HCT116 (cell line): ENCODE results near the gene NEDD4L. TPM values are rescaled to one million over a fixed set of nuclear protein-coding genes. Genes with fewer than 3 reads are reported as not detected.

Source experiments
- ATAC-seq: fragments of 200-7000 bp; cut with Tn5 transposase; 2 replicates; pipeline ENCODE4 v1.9.1; 2020; ENCODE audit warnings: mild to moderate bottlenecking, moderate library complexity
- BruUV-seq: library from RNA; stranded (reverse); fragments of 400-500 nt; replicated peaks from 2 replicates; lab custom pipeline; 2021; lab: Mats Ljungman, UMichigan
- CTCF ChIA-PET: fragments of 300-600 bp; sonication (Branson Sonifier 250); formaldehyde crosslinking; loops from one replicate; lab custom pipeline; 2021; ENCODE audit warnings: antibody characterized with exemption; lab: Charles Lee
- POLR2A ChIA-PET: fragments of 300-600, 350-600 bp; sonication (Branson Sonifier 250); formaldehyde crosslinking; loops from one replicate; lab custom pipeline; 2021; ENCODE audit warnings: antibody characterized with exemption; lab: Charles Lee
- RAD21 ChIA-PET, 2 experiments: fragments of 300-600 bp; sonication (Branson Sonifier 250); formaldehyde crosslinking; loops; one replicate each; lab custom pipeline; 2023; ENCODE audit warnings: low total read pairs in 2 of 2; ENCODE audit not compliant: uncharacterized antibody in 2 of 2, unreplicated experiment in 2 of 2, low non-redundant PET in 1 of 2; lab: Charles Lee
- DNase-seq: peaks from one replicate; pipeline ENCODE4 v3.0.0-alpha.2; 2010; ENCODE audit warnings: low read depth, low spot score
- H2AFZ ChIP-seq: fragments of 200-600 bp; shearing (Covaris generic), sonication (generic); 2 replicates; pipeline ENCODE4 v1.6.1; 2017; ENCODE audit warnings: low read depth, mixed run types, mixed read lengths, antibody characterized with exemption, low read length; ENCODE audit not compliant: poor library complexity, severe bottlenecking
- H3K27ac ChIP-seq: 2 replicates; pipeline ENCODE4 v1.5.1; 2012; ENCODE audit warnings: low read depth, low read length
- H3K27me3 ChIP-seq: fragments of 200-600 bp; sonication (generic); 2 replicates; pipeline ENCODE4 v1.6.1; 2016; ENCODE audit warnings: mixed run types, low read length, mixed read lengths; ENCODE audit not compliant: insufficient read depth
- H3K36me3 ChIP-seq, 2 experiments: fragments of 200-500 bp in 1 of 2; fragments of 200-600 bp in 1 of 2; sonication (Bioruptor generic) in 1 of 2; sonication (generic) in 1 of 2; 2 replicates each; pipeline versions ENCODE4 v1.5.1 to v1.6.1; 2014 to 2016; ENCODE audit warnings: low read length in 2 of 2, inconsistent platforms in 1 of 2, mixed read lengths in 1 of 2, mixed run types in 1 of 2; ENCODE audit not compliant: insufficient read depth in 2 of 2, control insufficient read depth in 1 of 2
- H3K4me1 ChIP-seq, 2 experiments: fragments of 200-600 bp in 1 of 2; sonication (generic) in 1 of 2; 2 replicates each; pipeline versions ENCODE4 v1.5.1 to v1.6.1; 2012 to 2017; ENCODE audit warnings: low read length in 2 of 2, inconsistent platforms in 1 of 2, mild to moderate bottlenecking in 1 of 2, mixed read lengths in 1 of 2, mixed run types in 1 of 2, moderate library complexity in 1 of 2; ENCODE audit not compliant: insufficient read depth in 2 of 2, control insufficient read depth in 1 of 2
- H3K4me2 ChIP-seq: fragments of 200-600 bp; sonication (generic); 2 replicates; pipeline ENCODE4 v1.6.1; 2017; ENCODE audit warnings: mixed run types, low read length, mixed read lengths
- H3K4me3 ChIP-seq, 2 experiments: fragments of 200-600 bp in 1 of 2; sonication (generic) in 1 of 2; replicated peaks in 1 of 2; 2 replicates each; pipeline ENCODE4 v1.5.1; 2011 to 2016; ENCODE audit warnings: low read length in 2 of 2, control low read depth in 1 of 2, low read depth in 1 of 2, mild to moderate bottlenecking in 1 of 2, mixed read lengths in 1 of 2, mixed run types in 1 of 2
- H3K79me2 ChIP-seq: fragments of 200-600 bp; sonication (generic); 2 replicates; pipeline ENCODE4 v1.6.1; 2017; ENCODE audit warnings: mild to moderate bottlenecking, mixed run types, low read length, moderate library complexity, mixed read lengths; ENCODE audit not compliant: insufficient read depth
- H3K9ac ChIP-seq: fragments of 200-600 bp; sonication (generic); 2 replicates; pipeline ENCODE4 v1.6.1; 2016; ENCODE audit warnings: low read length, mixed read lengths
- H3K9me2 ChIP-seq: fragments of 200-600 bp; sonication (generic), shearing (Covaris generic); 2 replicates; pipeline ENCODE4 v1.6.1; 2017; ENCODE audit warnings: mixed run types, mild to moderate bottlenecking, moderate library complexity; ENCODE audit not compliant: insufficient read depth
- H3K9me3 ChIP-seq, 2 experiments: fragments of 200-500 bp in 1 of 2; fragments of 200-600 bp in 1 of 2; sonication (Bioruptor generic) in 1 of 2; sonication (generic) in 1 of 2; 2 replicates each; pipeline ENCODE4 v1.6.1; 2014 to 2017; ENCODE audit warnings: low read length in 2 of 2, mixed read lengths in 2 of 2, inconsistent platforms in 1 of 2, low read depth in 1 of 2, mild to moderate bottlenecking in 1 of 2, mixed run types in 1 of 2, moderate library complexity in 1 of 2; ENCODE audit not compliant: control insufficient read depth in 1 of 2, insufficient read depth in 1 of 2
- H4K20me1 ChIP-seq: fragments of 200-600 bp; sonication (generic), shearing (Covaris generic); 2 replicates; pipeline ENCODE4 v1.6.1; 2017; ENCODE audit warnings: mixed run types, mild to moderate bottlenecking, moderate library complexity; ENCODE audit not compliant: insufficient read depth
- CBX3 ChIP-seq: IDR thresholded peaks from 2 replicates; pipeline ENCODE4 v1.6.1; 2012; ENCODE audit warnings: low read depth
- ELF1 ChIP-seq: IDR thresholded peaks from 2 replicates; pipeline ENCODE4 v1.6.1; 2012; ENCODE audit warnings: low read depth, borderline replicate concordance
- EZH2 ChIP-seq: fragments of 200-600 bp; sonication (generic); IDR thresholded peaks from 2 replicates; pipeline ENCODE4 v1.6.1; 2017; ENCODE audit warnings: antibody characterized with exemption, mixed run types
- FOSL1 ChIP-seq: IDR thresholded peaks from 2 replicates; pipeline ENCODE4 v1.6.1; 2012; ENCODE audit warnings: low read depth
- JUND ChIP-seq: IDR thresholded peaks from 2 replicates; pipeline ENCODE4 v1.6.1; 2012
- MAX ChIP-seq: IDR thresholded peaks from 2 replicates; pipeline ENCODE4 v1.6.1; 2012
- POLR2AphosphoS5 ChIP-seq: IDR thresholded peaks from 2 replicates; pipeline ENCODE4 v1.6.1; 2011; ENCODE audit warnings: mild to moderate bottlenecking, low read depth, low read length, moderate library complexity
- RAD21 ChIP-seq: IDR thresholded peaks from 2 replicates; pipeline ENCODE4 v1.6.1; 2012; ENCODE audit warnings: low read depth, mild to moderate bottlenecking
- SP1 ChIP-seq: IDR thresholded peaks from 2 replicates; pipeline ENCODE4 v1.6.1; 2012; ENCODE audit warnings: low read depth
- SRF ChIP-seq: IDR thresholded peaks from 2 replicates; pipeline ENCODE4 v1.6.1; 2012; ENCODE audit warnings: low read depth
- ZBTB33 ChIP-seq: IDR thresholded peaks from 2 replicates; pipeline ENCODE4 v1.6.1; 2011; ENCODE audit warnings: mild to moderate bottlenecking, low read length, moderate library complexity; ENCODE audit not compliant: insufficient replicate concordance; ENCODE audit errors: extremely low read depth
- ZFX ChIP-seq: fragments of 450-650 bp; IDR thresholded peaks from 2 replicates; pipeline ENCODE4 v1.6.1; 2017
- intact Hi-C: fragments of 100-400 bp; cut with micrococcal nuclease; formaldehyde crosslinking; loops from 2 replicates; pipeline ENCODE4 v1.10.0; 2022
- total RNA-seq: library from RNA; stranded (reverse); gene quantifications from one replicate; pipeline ENCODE4 v1.2.1, GENCODE V29; 2021; ENCODE audit not compliant: unreplicated experiment

NEDD4L gene
- total RNA-seq, 1 experiment from 2014 or later = 41.5 TPM

- ATAC-seq = peak; percentile 68
- POLR2A ChIA-PET = no interaction called here
- Histone ChIP-seq H3K9me3 (no peaks in the 10 kb centered on the region), H3K36me3 (no peaks in the 10 kb centered on the region), H4K20me1 (no peaks in the 10 kb centered on the region), H3K4me1 (peaks cover 17 to 22% of the 10 kb centered on the region in 2 experiments), H3K4me2 (peak overlapping the region; percentile 72), H3K4me3 (peak overlapping the region in 1 of 2 experiments; percentile 33; a peak in 2 of 4 replicates), H3K9me2 (no peaks in the 10 kb centered on the region), H2AFZ (no peak overlapping the region), H3K27me3 (no peaks in the 10 kb centered on the region), H3K9ac (peak overlapping the region; percentile 9; the same call in 1 of the 2 replicates), H3K27ac (peak overlapping the region; percentile 19; the same call in 1 of the 2 replicates), H3K79me2 (no peaks in the 10 kb centered on the region)
- no peak for DNase-seq
- intact Hi-C loops = no loop called here
- TF ChIP-seq ZBTB33 = no peak
- 0 out of 2 replicates have a peak, but pooled peaks have one; percentile 51 for TF ChIP-seq SP1
- TF ChIP-seq ELF1 = no peak
- TF ChIP-seq ZFX = no peak
- TF ChIP-seq RAD21 = no peak
- TF ChIP-seq POLR2AphosphoS5 = 0 out of 2 replicates have a peak, but pooled peaks have one; percentile 14
- TF ChIP-seq FOSL1 = peak; percentile 53; the same call in 1 of the 2 replicates
- no peak for TF ChIP-seq MAX
- no peak for TF ChIP-seq EZH2
- peak; percentile 55; the same call in 1 of the 2 replicates for TF ChIP-seq CBX3
- no peak for TF ChIP-seq SRF
- TF ChIP-seq JUND = peak; percentile 58
- CTCF ChIA-PET = interaction anchor here (1.0 to 1.5 kb wide), 4 partner anchors 10 to 295 kb away, joined by 4 to 6 read pairs (median 4); no protein-coding TSS in a partner anchor
- RAD21 ChIA-PET = no interaction called here
- BruUV-seq = no TSS peak
Measured at GRCh38 chr18:58177004-58177717, 133.1 kb downstream of the NEDD4L start.
